ENCODE data around the gene LHX2.

- TF ChIP-seq, protein P1, sequence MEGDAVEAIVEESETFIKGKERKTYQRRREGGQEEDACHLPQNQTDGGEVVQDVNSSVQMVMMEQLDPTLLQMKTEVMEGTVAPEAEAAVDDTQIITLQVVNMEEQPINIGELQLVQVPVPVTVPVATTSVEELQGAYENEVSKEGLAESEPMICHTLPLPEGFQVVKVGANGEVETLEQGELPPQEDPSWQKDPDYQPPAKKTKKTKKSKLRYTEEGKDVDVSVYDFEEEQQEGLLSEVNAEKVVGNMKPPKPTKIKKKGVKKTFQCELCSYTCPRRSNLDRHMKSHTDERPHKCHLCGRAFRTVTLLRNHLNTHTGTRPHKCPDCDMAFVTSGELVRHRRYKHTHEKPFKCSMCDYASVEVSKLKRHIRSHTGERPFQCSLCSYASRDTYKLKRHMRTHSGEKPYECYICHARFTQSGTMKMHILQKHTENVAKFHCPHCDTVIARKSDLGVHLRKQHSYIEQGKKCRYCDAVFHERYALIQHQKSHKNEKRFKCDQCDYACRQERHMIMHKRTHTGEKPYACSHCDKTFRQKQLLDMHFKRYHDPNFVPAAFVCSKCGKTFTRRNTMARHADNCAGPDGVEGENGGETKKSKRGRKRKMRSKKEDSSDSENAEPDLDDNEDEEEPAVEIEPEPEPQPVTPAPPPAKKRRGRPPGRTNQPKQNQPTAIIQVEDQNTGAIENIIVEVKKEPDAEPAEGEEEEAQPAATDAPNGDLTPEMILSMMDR (IDR thresholded peaks at IDR 0.05), result no peak
- no peak for TF ChIP-seq POLR2AphosphoS5 (IDR thresholded peaks at IDR 0.05)
Measured at GRCh38 chr9:124016175-124017050, 4.8 kb downstream of the LHX2 start.
